A673 (cell line): ENCODE results near the gene CYP11A1.

Experiments
- CTCF ChIP-seq: fragments of 300-800, 200-600 bp; sonication (generic); conservative IDR thresholded peaks from 2 replicates; pipeline ENCODE4 v1.5.1; 2017; ENCODE audit warnings: low read depth, mild to moderate bottlenecking, antibody characterized with exemption, low read length, moderate library complexity, mixed read lengths
- EZH2 ChIP-seq: fragments of 200-600 bp; sonication (generic); IDR thresholded peaks from 2 replicates; pipeline ENCODE4 v1.6.1; 2017; ENCODE audit warnings: borderline replicate concordance, low read depth, mild to moderate bottlenecking, mixed read lengths, antibody characterized with exemption, low read length; ENCODE audit not compliant: poor library complexity, severe bottlenecking

GRCh38 chr15:74312445-74313007 lies 54.9 kb downstream of the CYP11A1 start:
- no peak for TF ChIP-seq CTCF
- TF ChIP-seq EZH2: no peak
